ENCODE measurements around the gene UBE3B. TPM values are rescaled to one million over a fixed set of nuclear protein-coding genes. Genes with fewer than 3 reads are reported as not detected.

Gene UBE3B
- total RNA-seq, 1 experiment from 2014 or later: 25.7 TPM

DNA sequence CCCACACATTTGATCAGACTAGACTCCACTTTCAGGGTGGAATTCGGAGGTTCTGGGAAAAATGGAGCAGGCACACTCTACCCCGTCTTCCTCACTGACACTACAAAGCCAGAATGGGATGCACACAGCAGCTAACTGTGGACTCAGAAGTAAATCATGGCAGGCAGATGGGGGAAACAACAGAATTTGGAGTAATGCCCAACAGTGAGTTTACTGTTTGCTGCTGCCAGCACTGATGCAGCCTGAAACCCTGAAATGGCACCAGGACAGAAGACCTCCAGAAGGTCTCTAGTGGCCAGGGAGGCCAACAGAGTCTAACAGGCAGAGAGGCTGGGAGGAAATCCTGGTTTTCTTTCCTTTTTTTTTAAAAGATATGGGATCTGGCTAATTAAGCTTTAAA lies 24.9 kb upstream of the UBE3B start:
- H4K20me1 ChIP-seq (ENCODE audit: low read length): no peaks in the 10 kb centered on the region
- peaks cover 9% of the 10 kb centered on the region; the same call in 1 of the 2 replicates for H3K79me2 ChIP-seq (ENCODE audit: low read length)
- ATAC-seq (no peak), DNase-seq (no peak)
- BruUV-seq (replicated peaks): no TSS peak
- ChIA-PET CTCF (no interaction called here), POLR2A (ENCODE audit: unreplicated experiment) (interaction anchor here (0.6 kb wide), 1 partner anchor 940 kb away, joined by 4 read pairs; no protein-coding TSS in a partner anchor)
- no peaks in the 10 kb centered on the region for H3F3A ChIP-seq (ENCODE audit: low read length, unreplicated experiment)
- H3K27ac ChIP-seq (ENCODE audit: low read length): no peak overlapping the region
- H3K36me3 ChIP-seq (ENCODE audit: low read depth, low read length): peaks cover 75% of the 10 kb centered on the region
- H3K4me3 ChIP-seq (ENCODE audit: low read length): no peak overlapping the region
- H3K4me2 ChIP-seq (ENCODE audit: low read length): no peak overlapping the region
- H2AFZ ChIP-seq (ENCODE audit: low read length): no peak overlapping the region
- no peaks in the 10 kb centered on the region for H3K27me3 ChIP-seq (ENCODE audit: low read length)
- peaks cover 4% of the 10 kb centered on the region; the same call in 1 of the 2 replicates for H3K4me1 ChIP-seq (ENCODE audit: insufficient read depth, low read length)
- H3K9ac ChIP-seq (ENCODE audit: low read length): no peak overlapping the region
- no peaks in the 10 kb centered on the region for H3K9me3 ChIP-seq (ENCODE audit: low read length)
- intact Hi-C loops (cut with micrococcal nuclease): no loop called here
- no peaks in the 10 kb centered on the region for H3K9me2 ChIP-seq (replicated peaks; ENCODE audit: low read length)
- TF ChIP-seq EZH2phosphoT487 (IDR thresholded peaks at IDR 0.05; ENCODE audit: borderline replicate concordance, low read length) (no peak), CTCF (conservative IDR thresholded peaks at IDR 0.05; ENCODE audit: low read depth, low read length) (no peak), EZH2 (IDR thresholded peaks at IDR 0.05; ENCODE audit: low read length, unreplicated experiment) (no peak)

DNA sequence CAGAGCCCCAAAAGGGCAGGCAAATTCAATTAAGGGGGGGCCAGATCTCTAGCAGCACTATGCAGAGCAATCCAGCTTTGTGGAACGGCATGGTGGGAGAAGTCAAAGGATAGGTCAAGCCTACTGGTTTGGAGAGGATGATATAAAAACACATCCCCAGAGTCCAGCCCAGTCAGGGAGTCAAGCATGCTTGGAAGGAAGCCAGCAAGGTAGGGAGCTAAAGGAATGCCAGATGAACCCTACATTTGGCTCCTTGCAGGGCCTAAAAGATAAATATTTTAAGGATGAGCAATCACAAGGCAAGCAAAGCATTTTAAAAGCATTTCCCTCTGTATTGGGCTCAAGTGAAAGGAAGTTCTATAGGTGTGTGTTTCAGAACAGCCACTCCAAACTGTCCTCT lies 21.7 kb upstream of the UBE3B start:
- peak; percentile 43 for ATAC-seq
- H3K9me3 ChIP-seq (ENCODE audit: low read length): no peaks in the 10 kb centered on the region
- no peak overlapping the region for H3K4me3 ChIP-seq (ENCODE audit: low read length)
- BruUV-seq (replicated peaks): no TSS peak
- peak; percentile 58 for DNase-seq
- peaks cover 20% of the 10 kb centered on the region for H3K4me1 ChIP-seq (ENCODE audit: insufficient read depth, low read length)
- H3K27me3 ChIP-seq (ENCODE audit: low read length): no peaks in the 10 kb centered on the region
- no peaks in the 10 kb centered on the region for H3K9me2 ChIP-seq (replicated peaks; ENCODE audit: low read length)
- ChIA-PET POLR2A (ENCODE audit: unreplicated experiment) (interaction anchor here (0.6 kb wide), 1 partner anchor 14 kb away, joined by 4 read pairs; no protein-coding TSS in a partner anchor), CTCF (no interaction called here)
- no peak overlapping the region for H2AFZ ChIP-seq (ENCODE audit: low read length)
- intact Hi-C loops (cut with micrococcal nuclease): no loop called here
- peaks cover 76% of the 10 kb centered on the region for H3K36me3 ChIP-seq (ENCODE audit: low read depth, low read length)
- peaks cover 36% of the 10 kb centered on the region for H3K79me2 ChIP-seq (ENCODE audit: low read length)
- no peak overlapping the region for H3K9ac ChIP-seq (ENCODE audit: low read length)
- no peak for TF ChIP-seq EZH2 (IDR thresholded peaks at IDR 0.05; ENCODE audit: low read length, unreplicated experiment)
- no peaks in the 10 kb centered on the region for H4K20me1 ChIP-seq (ENCODE audit: low read length)
- H3K4me2 ChIP-seq (ENCODE audit: low read length): 0 out of 2 replicates have a peak overlapping the region, but pooled peaks have one; percentile 6
- H3K27ac ChIP-seq (ENCODE audit: low read length): no peak overlapping the region
- H3F3A ChIP-seq (ENCODE audit: low read length, unreplicated experiment): no peaks in the 10 kb centered on the region

DNA sequence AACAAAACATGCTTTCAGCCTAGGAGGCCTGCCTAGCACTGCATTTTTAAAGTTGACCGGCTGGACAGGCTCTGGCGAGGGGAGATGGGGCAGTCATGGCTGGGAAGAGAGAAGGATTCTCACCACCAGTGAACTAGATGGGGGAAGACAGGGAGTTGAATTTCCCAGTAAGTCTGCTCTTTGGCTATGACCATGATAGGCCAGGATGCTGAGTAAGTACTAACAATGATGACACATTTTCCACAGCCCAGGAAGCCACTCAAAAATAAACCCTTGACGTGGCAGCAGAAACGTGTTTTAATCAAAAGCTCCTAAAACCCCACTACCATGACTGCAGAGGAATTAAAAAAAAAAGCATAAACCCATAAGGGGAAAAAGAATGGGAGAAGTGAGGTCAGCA lies 19.3 kb upstream of the UBE3B start:
- DNase-seq: peak; percentile 34
- Histone ChIP-seq H3K4me1 (ENCODE audit: insufficient read depth, low read length) (peaks cover 44% of the 10 kb centered on the region), H3K36me3 (ENCODE audit: low read depth, low read length) (peaks cover 57% of the 10 kb centered on the region), H2AFZ (ENCODE audit: low read length) (no peak overlapping the region), H3K4me3 (ENCODE audit: low read length) (no peak overlapping the region), H3K9me3 (ENCODE audit: low read length) (no peaks in the 10 kb centered on the region), H3F3A (ENCODE audit: low read length, unreplicated experiment) (peaks cover 8% of the 10 kb centered on the region), H3K27ac (ENCODE audit: low read length) (peak overlapping the region; percentile 48), H3K27me3 (ENCODE audit: low read length) (no peaks in the 10 kb centered on the region), H3K9me2 (replicated peaks; ENCODE audit: low read length) (no peaks in the 10 kb centered on the region), H4K20me1 (ENCODE audit: low read length) (no peaks in the 10 kb centered on the region), H3K79me2 (ENCODE audit: low read length) (peaks cover 49% of the 10 kb centered on the region), H3K4me2 (ENCODE audit: low read length) (no peak overlapping the region), H3K9ac (ENCODE audit: low read length) (peak overlapping the region; percentile 21; the same call in 1 of the 2 replicates)
- BruUV-seq (replicated peaks): no TSS peak
- ChIA-PET POLR2A (ENCODE audit: unreplicated experiment) (no interaction called here), CTCF (no interaction called here)
- TF ChIP-seq EZH2 (IDR thresholded peaks at IDR 0.05; ENCODE audit: low read length, unreplicated experiment) (no peak), EZH2phosphoT487 (IDR thresholded peaks at IDR 0.05; ENCODE audit: borderline replicate concordance, low read length) (no peak), CTCF (conservative IDR thresholded peaks at IDR 0.05; ENCODE audit: low read depth, low read length) (no peak)
- intact Hi-C loops (cut with micrococcal nuclease): no loop called here
- 0 out of 2 replicates have a peak, but pooled peaks have one; percentile 4 for ATAC-seq

Data from PC-3 (cell line).